HG03097 (cell line): ENCODE results near the gene SS18L1.

Experiments
- ATAC-seq: cut with Tn5 transposase; IDR thresholded peaks from one replicate; pipeline ENCODE4 v1.9.1; 2021; ENCODE audit not compliant: unreplicated experiment, low FRiP score

Gene SS18L1

GRCh38 chr20:62168890-62169435, 25.4 kb downstream of the SS18L1 start:
- no peak for ATAC-seq

GRCh38 chr20:62170536-62170935, 27.0 kb downstream of the SS18L1 start:
- ATAC-seq: no peak

- no peak for ATAC-seq
These were observed 27.7 kb downstream of the SS18L1 start for GRCh38 chr20:62171245-62171644.

GRCh38 chr20:62172666-62173065, 29.1 kb downstream of the SS18L1 start:
- no peak for ATAC-seq

GRCh38 chr20:62174021-62174804, 30.6 kb downstream of the SS18L1 start:
- no peak for ATAC-seq

GRCh38 chr20:62174870-62175624, 31.5 kb downstream of the SS18L1 start:
- no peak for ATAC-seq

- ATAC-seq: no peak
These were observed 32.1 kb downstream of the SS18L1 start for GRCh38 chr20:62175711-62176110.

- ATAC-seq: no peak
These were observed 33.3 kb downstream of the SS18L1 start for GRCh38 chr20:62176866-62177265.

- ATAC-seq: no peak
These were observed 33.7 kb downstream of the SS18L1 start for GRCh38 chr20:62177307-62177706.

- no peak for ATAC-seq
These were observed 35.0 kb downstream of the SS18L1 start for GRCh38 chr20:62178316-62179161.

- ATAC-seq: no peak
These were observed 35.6 kb downstream of the SS18L1 start for GRCh38 chr20:62179162-62179504.

GRCh38 chr20:62181808-62182207, 38.2 kb downstream of the SS18L1 start:
- no peak for ATAC-seq

GRCh38 chr20:62182469-62183425, 39.2 kb downstream of the SS18L1 start, which contains the start of gene MTG2:
MTG2 (plus strand) TSS chr20:62183028; CDS start chr20:62193421, 10,393 bp downstream.
- peak; percentile 86 for ATAC-seq

GRCh38 chr20:62183426-62184142, 40.0 kb downstream of the SS18L1 start:
- ATAC-seq: no peak

- ATAC-seq: no peak
These were observed 42.5 kb downstream of the SS18L1 start for GRCh38 chr20:62186096-62186426.

GRCh38 chr20:62186887-62187866, 43.6 kb downstream of the SS18L1 start:
- no peak for ATAC-seq

GRCh38 chr20:62190639-62191411, 47.3 kb downstream of the SS18L1 start:
- ATAC-seq: no peak
